Mucosa of rectum (tissue), 2 donors: ENCODE data around the gene METRN.
A peak's percentile ranks its signal among the peaks of the same experiment; 100 is the strongest.

Experiments
- H3K27ac ChIP-seq, 2 donors: one replicate each; pipeline ENCODE4 v1.7.0; 2013; ENCODE audit warnings: inconsistent platforms in 2 of 2, low read depth in 2 of 2, low read length in 2 of 2
- H3K27me3 ChIP-seq, 2 donors: one replicate each; pipeline ENCODE4 v1.7.0; 2013; ENCODE audit warnings: low read length in 2 of 2; ENCODE audit not compliant: control insufficient read depth in 2 of 2, insufficient read depth in 2 of 2
- H3K36me3 ChIP-seq, 2 donors: one replicate each; pipeline ENCODE4 v1.7.0; 2013; ENCODE audit warnings: low read length in 2 of 2; ENCODE audit not compliant: control insufficient read depth in 2 of 2, insufficient read depth in 2 of 2
- H3K4me1 ChIP-seq, 2 donors: one replicate each; pipeline ENCODE4 v1.7.0; 2013; ENCODE audit warnings: low read length in 2 of 2, mild to moderate bottlenecking in 1 of 2; ENCODE audit not compliant: control insufficient read depth in 2 of 2, insufficient read depth in 2 of 2
- H3K4me3 ChIP-seq, 2 donors: one replicate each; pipeline ENCODE4 v1.7.0; 2013; ENCODE audit warnings: low read length in 2 of 2
- H3K9ac ChIP-seq, 2 donors: one replicate each; pipeline ENCODE4 v1.7.0; 2013; ENCODE audit warnings: low read length in 2 of 2, low read depth in 1 of 2, mild to moderate bottlenecking in 1 of 2
- H3K9me3 ChIP-seq, 2 donors: one replicate each; pipeline ENCODE4 v1.7.0; 2013; ENCODE audit warnings: low read length in 2 of 2; ENCODE audit not compliant: control insufficient read depth in 2 of 2
- donor health status: healthy.
- donor health status: Normal muscosa, but diverticular disease.

The METRN gene

GRCh38 chr16:732332-732731, 17.4 kb downstream of the METRN start:
- Histone ChIP-seq H3K27me3 (peaks cover 0 to 4% of the 10 kb centered on the region in 2 donors), H3K27ac (no peak overlapping the region), H3K4me1 (peaks cover 7 to 8% of the 10 kb centered on the region in 2 donors), H3K4me3 (no peak overlapping the region), H3K36me3 (peaks cover 38 to 45% of the 10 kb centered on the region in 2 donors), H3K9me3 (no peaks in the 10 kb centered on the region), H3K9ac (no peak overlapping the region)

- no peak overlapping the region for H3K9ac ChIP-seq
- no peak overlapping the region for H3K4me3 ChIP-seq
- no peaks in the 10 kb centered on the region for H3K9me3 ChIP-seq
- no peaks in the 10 kb centered on the region for H3K27me3 ChIP-seq
- H3K4me1 ChIP-seq = peaks cover 3 to 4% of the 10 kb centered on the region in 2 donors
- H3K36me3 ChIP-seq = peaks cover 41 to 50% of the 10 kb centered on the region in 2 donors
- H3K27ac ChIP-seq = no peak overlapping the region
These were observed 18.0 kb downstream of the METRN start for GRCh38 chr16:732936-733335.

GRCh38 chr16:733382-734207, 18.7 kb downstream of the METRN start:
- Histone ChIP-seq H3K27ac (no peak overlapping the region), H3K9ac (no peak overlapping the region), H3K27me3 (no peaks in the 10 kb centered on the region), H3K9me3 (no peaks in the 10 kb centered on the region), H3K36me3 (peaks cover 41 to 52% of the 10 kb centered on the region in 2 donors), H3K4me3 (no peak overlapping the region), H3K4me1 (peaks cover under 1 to 1% of the 10 kb centered on the region in 2 donors)

GRCh38 chr16:734208-734980, 19.5 kb downstream of the METRN start:
- no peak overlapping the region for H3K9ac ChIP-seq
- H3K4me1 ChIP-seq = no peaks in the 10 kb centered on the region
- H3K27me3 ChIP-seq = no peaks in the 10 kb centered on the region
- H3K4me3 ChIP-seq = no peak overlapping the region
- H3K27ac ChIP-seq = no peak overlapping the region
- peaks cover 41 to 52% of the 10 kb centered on the region in 2 donors for H3K36me3 ChIP-seq
- H3K9me3 ChIP-seq = no peaks in the 10 kb centered on the region

- Histone ChIP-seq H3K4me3 (no peak overlapping the region), H3K27me3 (no peaks in the 10 kb centered on the region), H3K27ac (no peak overlapping the region), H3K9me3 (no peaks in the 10 kb centered on the region), H3K4me1 (peaks cover 6 to 7% of the 10 kb centered on the region in 2 donors), H3K36me3 (peaks cover 41 to 50% of the 10 kb centered on the region in 2 donors), H3K9ac (no peak overlapping the region)
These were observed 20.3 kb downstream of the METRN start for GRCh38 chr16:734981-735881.

GRCh38 chr16:735982-736453, 21.1 kb downstream of the METRN start:
- Histone ChIP-seq H3K4me1 (peaks cover 6 to 8% of the 10 kb centered on the region in 2 donors), H3K4me3 (no peak overlapping the region), H3K9me3 (no peaks in the 10 kb centered on the region), H3K27ac (no peak overlapping the region), H3K9ac (no peak overlapping the region), H3K36me3 (peaks cover 41 to 45% of the 10 kb centered on the region in 2 donors), H3K27me3 (no peaks in the 10 kb centered on the region)

GRCh38 chr16:736936-737481, 22.1 kb downstream of the METRN start:
- Histone ChIP-seq H3K9ac (no peak overlapping the region), H3K9me3 (no peaks in the 10 kb centered on the region), H3K4me3 (no peak overlapping the region), H3K27me3 (no peaks in the 10 kb centered on the region), H3K27ac (no peak overlapping the region), H3K4me1 (peaks cover 8 to 9% of the 10 kb centered on the region in 2 donors), H3K36me3 (peaks cover 37 to 45% of the 10 kb centered on the region in 2 donors)

GRCh38 chr16:739560-740458, 24.9 kb downstream of the METRN start:
- no peaks in the 10 kb centered on the region for H3K27me3 ChIP-seq
- H3K9ac ChIP-seq = peak overlapping the region; percentile 76 to 89
- H3K36me3 ChIP-seq = peaks cover 16 to 25% of the 10 kb centered on the region in 2 donors
- peaks cover 8 to 9% of the 10 kb centered on the region in 2 donors for H3K4me1 ChIP-seq
- H3K27ac ChIP-seq = no peak overlapping the region
- peak overlapping the region; percentile 80 to 86 for H3K4me3 ChIP-seq
- no peaks in the 10 kb centered on the region for H3K9me3 ChIP-seq

- Histone ChIP-seq H3K4me3 (peak overlapping the region; percentile 80 to 86), H3K36me3 (peaks cover 13 to 23% of the 10 kb centered on the region in 2 donors), H3K4me1 (peaks cover 8 to 9% of the 10 kb centered on the region in 2 donors), H3K27me3 (no peaks in the 10 kb centered on the region), H3K9ac (peak overlapping the region; percentile 76 to 89), H3K9me3 (no peaks in the 10 kb centered on the region), H3K27ac (peak overlapping the region; percentile 82 to 88)
These were observed 25.5 kb downstream of the METRN start for GRCh38 chr16:740459-740763.
